GM18499 (cell line): Measurements from ENCODE around the gene TECTA.
"Not testable (repeated sequence)": the region's sequence is repeated elsewhere in the genome, so short reads cannot be mapped to it uniquely, and the experiment has no call there.

Source experiments
- ATAC-seq: cut with Tn5 transposase; IDR thresholded peaks from one replicate; pipeline ENCODE4 v1.9.1; 2021; ENCODE audit warnings: moderate number of reproducible peaks; ENCODE audit not compliant: insufficient read depth, unreplicated experiment

The TECTA gene

GRCh38 chr11:121089566-121089965 is 11.5 kb upstream of the TECTA start:
- no peak for ATAC-seq

DNA sequence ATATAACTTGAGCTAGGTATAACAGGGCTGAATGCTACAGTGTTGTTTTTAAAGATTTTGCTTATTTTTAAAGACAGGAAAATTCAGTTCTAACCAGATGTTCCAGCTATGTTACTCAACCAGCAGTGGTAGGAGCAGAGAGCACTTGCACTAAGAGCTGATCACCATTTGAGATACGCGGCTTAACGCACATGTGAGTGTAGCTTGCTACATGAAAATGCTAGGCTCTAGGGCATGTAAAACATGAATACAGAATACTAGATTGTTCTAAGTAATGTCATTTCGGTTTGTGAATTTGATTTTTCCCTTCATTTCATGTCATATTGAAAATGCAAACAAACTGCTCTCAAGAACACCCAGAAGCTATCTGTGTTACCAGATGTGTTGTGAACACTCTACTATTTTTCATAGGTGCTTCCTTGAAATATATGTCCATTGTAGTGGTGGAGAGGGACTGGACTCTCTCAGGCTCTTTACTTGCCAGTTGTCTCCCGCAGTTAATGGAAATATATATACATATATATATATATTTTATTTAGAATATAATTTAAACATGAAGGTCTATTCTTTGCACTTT is 10.8 kb upstream of the TECTA start:
- ATAC-seq, result no peak

GRCh38 chr11:121091492-121092152 is 9.4 kb upstream of the TECTA start:
- no peak for ATAC-seq

DNA sequence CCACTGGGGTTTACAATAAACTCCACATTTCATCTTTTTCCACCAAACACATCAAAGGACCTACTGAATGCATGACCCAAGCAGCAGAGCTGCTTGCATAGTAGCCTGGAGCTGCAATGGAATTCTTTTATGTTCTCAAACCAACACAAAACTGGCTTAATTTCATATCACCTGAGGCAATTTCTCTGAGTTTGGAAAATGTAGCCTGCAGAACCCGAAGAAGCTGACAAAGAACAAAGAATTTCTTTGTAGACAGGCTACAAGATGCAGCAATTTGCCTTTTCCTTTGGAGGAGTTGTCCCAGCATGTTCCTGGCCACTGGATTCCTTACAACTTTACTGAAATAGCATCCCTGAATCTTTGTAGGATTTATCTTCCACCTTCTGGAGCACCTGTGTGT is 5.5 kb upstream of the TECTA start:
- ATAC-seq, result no peak

DNA sequence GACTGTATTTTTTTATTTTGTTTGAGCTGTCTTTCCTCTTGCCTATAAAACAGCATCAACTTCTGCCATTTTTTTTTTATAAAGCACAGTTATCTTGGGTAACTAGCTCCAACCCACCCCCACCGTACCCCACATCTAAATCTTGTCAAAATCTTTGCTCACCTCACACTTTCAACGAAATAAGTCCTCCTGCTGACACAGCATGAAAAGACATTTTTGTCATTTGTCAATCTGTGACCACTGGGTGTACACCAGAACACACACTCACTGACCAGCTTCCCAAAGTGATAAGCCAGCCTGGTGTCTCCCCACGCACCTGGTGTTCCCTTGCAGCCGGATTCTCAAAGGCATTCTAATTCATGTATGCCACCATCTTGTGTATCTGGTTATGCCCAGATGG is 1.7 kb upstream of the TECTA start:
- no peak for ATAC-seq

DNA sequence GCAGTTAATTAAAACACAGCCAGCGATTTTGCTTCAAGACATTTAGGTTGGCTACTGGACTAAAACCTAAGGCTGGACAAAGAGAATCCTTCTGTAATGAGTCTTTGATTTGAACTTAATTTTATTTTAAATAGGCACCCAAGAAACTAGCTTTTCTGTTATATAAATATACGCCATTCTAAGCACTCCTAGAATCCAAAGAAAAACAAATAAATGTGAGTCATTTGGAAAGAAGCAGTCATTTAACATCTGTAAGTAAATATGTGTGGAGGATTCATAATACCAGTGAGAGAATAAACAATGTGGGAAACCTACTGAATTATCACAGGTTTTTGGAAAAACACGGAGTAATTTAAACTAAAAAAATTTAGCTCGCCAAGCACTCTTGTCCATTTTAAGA is 1.2 kb upstream of the TECTA start:
- no peak for ATAC-seq

GRCh38 chr11:121104312-121104762 is 3.3 kb downstream of the TECTA start:
- no peak for ATAC-seq

DNA sequence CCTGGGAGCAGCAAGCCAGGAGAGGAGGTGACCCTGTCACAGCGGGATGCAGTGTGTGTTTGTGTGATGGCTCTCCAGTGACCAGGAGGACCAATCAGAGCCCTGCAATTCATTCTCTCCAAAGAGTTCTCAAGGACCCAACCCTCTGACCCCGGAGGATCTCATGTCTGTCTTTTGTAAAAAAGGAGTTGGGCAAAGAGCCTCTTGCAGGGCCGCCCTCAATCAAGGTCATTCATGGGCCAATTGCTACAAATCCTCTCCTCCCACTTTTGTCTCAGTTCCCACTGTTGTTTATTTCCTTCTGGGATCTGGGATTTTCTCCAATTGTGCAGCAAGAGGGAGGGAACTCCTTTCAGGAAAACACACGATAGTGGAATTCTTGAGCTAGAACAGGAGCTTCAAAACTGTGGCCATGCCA is 4.0 kb downstream of the TECTA start:
- no peak for ATAC-seq

DNA sequence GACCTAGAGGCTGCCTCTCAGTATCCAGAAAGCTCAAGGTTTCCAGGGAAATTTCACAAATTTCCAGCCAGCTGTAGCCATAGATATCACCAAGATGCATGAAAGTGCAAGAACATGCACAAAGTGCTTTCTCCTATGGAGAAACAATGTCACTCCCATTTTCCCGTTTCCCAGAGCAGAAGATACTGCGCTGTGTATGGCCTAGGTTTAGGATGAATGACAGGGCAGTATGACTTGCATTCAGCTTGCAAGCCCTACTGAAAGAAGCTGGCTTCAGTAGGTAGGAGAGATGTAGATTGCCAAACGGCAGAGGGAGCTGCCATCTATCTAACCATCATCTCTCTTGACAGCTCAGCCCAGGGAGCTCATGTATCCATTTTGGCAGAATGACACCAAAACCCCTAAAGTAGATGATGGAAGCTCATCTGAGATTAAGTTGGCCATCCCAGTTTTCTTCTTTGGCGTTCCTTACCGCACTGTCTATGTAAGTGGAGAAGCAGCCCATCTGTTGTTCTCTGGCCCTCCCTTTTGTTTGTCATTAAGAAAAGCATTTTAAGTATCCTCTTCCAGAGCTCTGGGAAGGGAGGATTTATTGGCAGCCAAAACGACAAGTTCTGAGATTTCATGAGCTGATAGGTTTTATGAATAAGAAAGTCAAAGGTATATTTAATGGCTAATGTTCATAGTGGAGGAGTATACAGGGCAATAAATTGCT is 4.6 kb downstream of the TECTA start:
- no peak for ATAC-seq

DNA sequence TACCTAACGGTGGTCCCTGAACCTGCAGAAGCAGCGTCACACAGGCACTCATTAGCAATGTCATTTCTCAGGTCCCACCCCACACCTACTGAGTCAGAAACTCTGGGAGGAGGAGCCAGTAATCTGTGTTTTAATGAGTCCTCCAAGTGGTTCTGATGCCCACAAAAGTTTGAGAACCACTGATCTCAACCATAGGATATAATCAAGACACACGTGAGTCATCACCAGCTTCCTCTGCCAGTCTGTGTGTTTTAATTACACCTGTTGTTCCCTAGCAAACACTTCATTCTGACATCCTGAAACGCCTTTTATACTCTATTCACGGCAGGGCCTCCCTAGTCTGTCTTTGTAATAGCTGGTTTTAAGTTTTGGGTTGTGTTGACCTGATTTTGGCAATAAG is 5.8 kb downstream of the TECTA start:
- no peak for ATAC-seq

DNA sequence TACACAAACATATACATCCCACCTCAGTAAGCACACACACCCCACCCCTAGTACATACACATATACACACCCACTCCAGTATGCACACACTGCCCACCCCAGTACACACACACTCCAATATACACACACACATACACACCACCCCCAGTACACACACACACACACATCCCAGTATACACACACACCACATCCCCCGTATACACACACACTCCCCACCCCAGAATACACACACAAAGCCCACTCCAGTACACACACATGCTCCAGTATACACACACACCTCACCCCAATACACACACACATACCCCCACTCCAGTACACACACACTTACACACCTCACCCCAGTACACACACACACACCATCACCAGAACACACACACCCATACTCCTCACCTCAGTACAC is 7.4 kb downstream of the TECTA start:
- ATAC-seq, result no peak

DNA sequence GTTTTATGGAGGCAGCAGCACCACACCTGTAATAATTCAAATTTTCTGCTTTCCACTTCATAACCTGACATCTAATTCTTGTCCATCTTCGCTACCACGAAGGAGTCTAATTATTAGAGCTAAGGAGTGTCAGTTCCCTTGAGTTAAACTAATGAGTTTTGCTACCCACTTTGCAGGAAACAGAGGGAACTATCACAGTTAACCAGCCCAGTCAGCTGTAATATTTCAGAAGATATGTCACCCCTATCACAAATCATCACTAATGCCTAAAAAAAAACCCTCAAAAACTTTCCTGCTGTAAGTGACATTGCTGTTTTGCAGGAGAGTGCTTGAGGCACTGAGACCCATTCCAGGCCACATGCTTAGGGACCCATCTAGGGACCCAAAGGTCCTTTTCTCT is 8.4 kb downstream of the TECTA start:
- no peak for ATAC-seq

DNA sequence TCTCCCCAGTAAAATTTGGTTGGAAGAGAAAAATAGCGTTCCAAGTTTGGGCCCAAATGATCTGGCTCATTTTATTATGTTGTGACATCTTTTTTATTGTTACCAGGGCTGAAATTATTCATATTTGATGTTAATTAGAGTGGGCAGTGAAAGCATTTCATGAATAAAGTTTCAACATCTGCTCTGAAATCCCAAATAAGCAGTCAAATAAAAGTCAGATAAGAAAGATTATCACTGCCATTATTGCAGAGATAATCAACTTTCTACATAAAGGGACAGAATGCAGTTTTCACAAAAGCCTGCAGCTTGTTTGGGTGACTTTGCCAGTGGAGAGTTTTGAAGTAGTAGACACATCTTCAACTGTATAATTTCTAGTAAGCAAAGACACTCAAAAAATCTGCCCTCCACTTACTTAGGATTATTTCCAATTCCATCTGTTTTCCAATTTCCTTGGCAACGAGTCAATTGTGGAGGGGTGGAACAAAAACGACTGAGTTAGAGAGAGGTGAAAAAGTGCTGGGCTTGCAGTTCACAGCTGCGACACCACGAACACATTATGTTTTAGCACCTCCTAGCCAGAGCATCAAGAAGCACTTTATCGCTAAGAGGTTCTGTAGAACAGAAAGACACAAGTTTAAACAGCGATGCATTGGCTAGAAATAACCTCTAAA is 9.0 kb downstream of the TECTA start:
- ATAC-seq, result no peak

DNA sequence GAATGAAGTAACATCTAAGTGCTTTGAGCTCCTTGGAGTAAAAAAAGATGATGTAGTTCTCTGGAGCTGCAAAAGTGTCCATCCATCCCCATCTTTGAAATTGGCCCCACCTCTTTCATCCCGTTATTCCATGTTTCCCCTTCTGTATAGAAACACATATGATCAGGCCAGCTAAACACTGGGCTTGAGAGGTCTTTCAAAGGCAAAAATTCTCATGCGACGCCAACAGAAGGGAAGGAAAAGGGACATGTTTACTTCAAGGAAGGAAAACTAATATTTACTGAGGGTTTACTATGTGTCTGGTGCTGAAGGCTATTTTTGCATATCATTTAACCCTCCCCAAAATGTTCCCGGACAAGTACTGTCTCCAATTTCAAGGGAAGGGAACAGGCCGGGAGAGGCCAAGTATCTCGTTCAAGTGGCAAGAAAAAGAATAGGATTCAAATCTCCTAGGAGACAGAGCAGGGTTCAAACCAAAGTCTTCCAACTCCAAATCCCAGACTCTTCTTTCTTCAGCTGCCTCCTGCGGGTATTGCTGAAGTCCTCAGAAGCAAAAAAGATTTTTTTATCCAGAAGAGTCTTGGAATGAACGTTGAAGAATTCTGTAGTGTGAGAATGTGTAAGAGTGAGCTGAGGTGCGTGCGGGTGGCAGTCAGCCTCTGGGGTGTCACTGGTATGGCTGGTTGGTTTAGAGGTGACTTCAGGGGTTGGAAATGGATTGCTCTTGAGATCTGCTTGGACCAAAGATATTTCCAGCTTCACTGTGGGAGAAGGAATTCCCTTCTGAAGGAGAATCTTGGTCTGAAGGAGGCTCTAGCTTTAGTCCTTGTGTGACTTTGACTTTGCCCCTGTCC is 10.1 kb downstream of the TECTA start:
- ATAC-seq, result no peak

DNA sequence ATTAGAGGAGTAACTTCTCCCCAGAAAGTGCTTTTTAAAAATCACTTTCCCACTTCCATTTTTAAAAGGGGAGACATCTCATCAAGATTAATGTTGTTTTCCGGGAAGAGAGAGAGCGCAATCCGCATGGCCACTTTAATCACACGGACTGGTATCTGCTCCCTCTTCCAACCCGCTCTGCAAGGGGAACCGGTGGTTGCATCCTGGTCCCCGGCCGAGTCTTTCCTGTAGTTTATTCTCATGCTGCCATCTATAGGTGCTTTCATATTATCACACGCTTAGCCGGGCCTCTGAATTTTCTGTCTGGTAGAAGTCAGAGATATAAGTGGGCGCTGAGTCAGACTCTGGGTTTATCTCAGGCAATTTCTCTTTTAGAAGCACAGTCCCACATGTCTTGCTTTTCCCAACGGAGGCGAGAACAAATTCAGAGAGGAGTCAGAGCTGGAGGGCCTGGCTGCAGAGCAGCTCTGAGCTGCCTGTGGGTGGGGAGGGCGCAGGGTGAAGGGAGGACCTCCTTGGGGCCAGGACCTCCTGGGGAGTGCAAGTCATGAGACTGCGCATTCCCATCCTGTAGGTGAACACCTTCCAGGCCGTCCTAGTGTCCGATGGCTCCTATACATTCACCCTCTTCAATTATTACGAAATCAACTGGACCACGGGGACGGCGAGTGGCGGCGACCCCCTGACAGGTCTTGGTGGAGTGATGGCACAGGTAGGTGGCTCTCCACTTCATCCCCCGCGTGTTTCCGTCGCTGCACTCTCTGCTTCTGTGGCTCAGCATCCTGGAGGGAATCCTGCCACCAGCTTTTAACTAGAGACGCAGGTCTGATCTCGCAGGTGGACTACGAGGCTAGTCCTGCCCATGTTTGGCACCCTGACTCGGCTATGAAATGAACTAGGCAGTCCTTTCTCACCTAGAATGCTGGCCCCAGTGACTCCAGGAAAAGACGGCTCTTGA is 11.7 kb downstream of the TECTA start:
- no peak for ATAC-seq

DNA sequence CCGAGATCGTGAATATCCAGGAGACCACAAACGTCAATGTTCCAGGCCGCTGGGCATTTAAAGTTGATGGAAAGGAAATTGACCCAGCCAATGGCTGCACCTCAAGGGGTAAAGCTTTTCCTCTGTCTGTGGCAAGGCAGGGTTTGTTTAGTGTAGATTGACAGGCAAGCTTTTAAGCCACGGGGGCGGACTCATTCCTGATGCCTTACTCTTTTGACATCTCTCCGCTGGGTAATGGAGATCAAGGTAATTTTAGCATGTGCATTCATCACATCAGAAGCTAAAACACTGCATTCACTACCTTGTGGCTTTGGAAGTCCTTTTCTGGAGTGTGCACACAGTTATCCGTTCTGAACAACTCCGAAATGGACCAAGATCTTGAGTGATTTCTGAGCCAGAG is 12.6 kb downstream of the TECTA start:
- ATAC-seq, result no peak

DNA sequence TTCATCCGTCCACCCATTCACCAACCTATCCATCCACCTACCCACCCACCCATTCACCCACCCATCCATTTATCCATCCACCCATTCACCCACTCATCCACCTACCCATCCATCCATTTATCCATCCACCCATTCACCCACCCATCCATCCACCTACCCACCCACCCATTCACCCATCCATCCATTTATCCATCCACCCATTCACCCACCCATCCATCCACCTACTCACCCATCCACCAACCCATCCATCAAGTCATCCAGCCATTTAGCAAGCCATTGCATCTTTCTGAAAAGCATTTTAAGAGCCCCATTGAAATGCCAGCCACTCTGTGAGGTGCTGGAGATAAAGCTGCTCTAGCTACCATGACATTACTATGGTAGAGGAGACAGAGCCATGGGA is 14.0 kb downstream of the TECTA start:
- ATAC-seq, result not testable (repeated sequence)

GRCh38 chr11:121117788-121118187 is 16.7 kb downstream of the TECTA start:
- no peak for ATAC-seq

GRCh38 chr11:121119440-121119839 is 18.4 kb downstream of the TECTA start:
- no peak for ATAC-seq
